ENCODE data around the gene PRKCB.

PRKCB gene

DNA sequence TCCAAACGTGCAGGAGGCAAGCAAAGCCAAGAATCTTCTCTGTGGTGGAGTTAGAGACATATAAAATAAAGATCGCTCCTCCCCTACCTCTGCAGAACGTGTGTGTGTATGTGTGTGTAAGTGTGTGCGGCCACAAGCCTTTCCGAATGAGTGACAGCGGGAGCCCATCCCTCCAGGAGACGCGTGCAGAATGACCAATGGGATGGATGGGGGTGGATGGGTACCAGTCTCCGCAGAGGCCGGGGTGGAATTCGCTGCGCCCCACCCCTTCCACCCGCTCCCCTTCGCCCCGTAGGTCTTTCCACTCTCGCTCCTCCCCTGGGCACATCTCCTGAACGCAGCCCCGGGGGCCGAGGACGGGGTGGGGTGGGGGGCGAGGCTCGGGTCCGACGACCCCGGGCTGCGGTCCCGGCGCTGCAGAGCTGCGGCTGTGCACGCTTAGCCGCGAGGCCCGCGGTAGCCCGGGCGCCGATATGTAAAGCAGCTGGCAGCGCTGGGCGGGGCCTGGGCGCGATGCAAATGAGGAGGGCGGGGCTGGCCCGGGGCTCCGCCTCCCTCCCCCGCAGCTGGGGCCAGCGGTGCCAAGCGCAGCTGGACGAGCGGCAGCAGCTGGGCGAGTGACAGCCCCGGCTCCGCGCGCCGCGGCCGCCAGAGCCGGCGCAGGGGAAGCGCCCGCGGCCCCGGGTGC is at the start of gene PRKCB:
Gene PRKCB (plus strand): TSS at position 594 of the 688 bp plus-strand sequence.
- DNase-seq (ENCODE audit: low read depth, low spot score): no peak

DNA sequence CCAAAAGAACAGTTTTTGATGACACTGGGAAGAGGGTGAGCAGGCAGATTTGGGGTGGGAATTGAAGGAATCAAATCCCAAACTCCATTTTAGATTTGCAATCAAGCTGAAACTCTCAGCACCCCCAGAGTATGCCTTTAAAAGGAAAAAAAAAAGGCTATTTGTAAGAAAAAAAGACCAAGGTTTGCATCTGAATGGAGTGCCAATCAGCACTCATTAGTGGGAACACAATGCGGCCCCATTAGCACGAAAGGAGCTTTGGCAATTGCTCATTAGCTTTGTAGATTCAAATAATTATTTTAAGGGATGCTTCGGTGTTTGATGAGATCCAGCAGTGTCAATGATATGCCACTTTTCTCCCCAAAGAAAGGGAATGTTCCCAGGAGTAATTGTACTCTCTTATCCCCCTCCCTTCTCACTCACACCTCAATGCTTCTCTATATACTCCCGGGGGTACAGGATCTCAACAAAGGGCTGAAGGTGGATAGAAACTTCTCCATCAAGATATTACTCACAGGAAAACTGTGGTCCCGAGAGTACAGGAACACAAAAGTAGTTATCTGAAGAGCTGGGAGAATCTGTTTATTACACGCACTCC is 48.7 kb upstream of the PRKCB start:
- DNase-seq (ENCODE audit: low read depth, low spot score): no peak

DNA sequence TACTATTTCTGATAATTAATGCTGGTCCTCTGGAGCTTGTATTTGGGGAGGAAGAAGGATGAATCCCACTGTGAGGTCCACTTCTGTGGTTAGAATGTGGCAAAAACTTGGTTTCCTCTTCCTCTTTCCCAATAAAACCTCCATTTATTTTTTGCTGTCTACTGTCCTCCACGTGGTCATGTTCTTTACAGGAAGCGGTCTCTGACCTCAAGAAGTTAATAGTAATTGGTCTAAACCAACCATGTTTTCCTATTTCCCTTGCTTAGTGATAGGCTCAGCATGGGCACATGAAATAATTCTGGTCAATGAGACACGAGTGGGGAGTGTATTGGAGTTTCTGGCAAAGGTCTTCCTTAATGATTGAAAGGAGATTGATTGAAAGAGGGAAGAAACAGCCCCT is 47.1 kb upstream of the PRKCB start:
- DNase-seq (ENCODE audit: low read depth, low spot score): no peak

DNA sequence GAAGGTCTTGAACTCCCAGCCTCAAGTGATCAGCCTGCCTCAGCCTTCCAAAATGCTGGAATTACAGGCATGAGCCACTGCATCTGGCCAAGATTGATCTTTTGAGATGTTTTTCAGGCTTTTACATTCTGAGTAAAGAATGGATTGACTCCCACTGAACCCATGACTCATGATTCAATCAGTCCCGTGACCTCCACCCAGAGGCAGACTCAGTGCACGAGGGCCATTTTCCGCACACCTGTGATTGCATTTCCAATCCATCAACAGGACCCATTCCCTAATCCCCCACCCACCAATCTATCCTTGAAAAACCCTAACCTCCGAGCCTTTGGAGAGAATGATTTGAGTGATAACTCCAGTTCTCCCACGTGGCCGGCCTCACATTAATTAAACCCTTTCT is 40.4 kb upstream of the PRKCB start:
- DNase-seq (ENCODE audit: low read depth, low spot score): no peak

DNA sequence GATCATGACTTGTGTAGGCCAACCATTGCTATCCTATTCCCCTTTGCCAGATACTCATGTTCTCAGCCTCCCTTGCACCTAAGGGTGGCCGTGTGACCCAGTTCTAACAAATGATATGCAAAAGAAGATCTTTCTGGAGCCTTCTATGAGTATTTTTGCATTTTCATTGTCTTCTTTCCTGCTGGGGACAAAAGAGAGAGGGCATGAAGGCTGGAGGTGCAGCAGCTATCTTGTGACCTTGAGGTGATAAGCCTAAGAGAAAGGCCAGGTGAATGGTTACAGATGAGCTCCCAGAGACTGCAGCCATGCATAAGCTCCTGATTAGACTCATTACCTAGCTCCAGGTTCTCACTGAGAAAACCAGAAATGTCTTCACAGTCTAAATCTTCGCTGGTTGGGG is 38.8 kb upstream of the PRKCB start:
- DNase-seq (ENCODE audit: low read depth, low spot score): no peak

DNA sequence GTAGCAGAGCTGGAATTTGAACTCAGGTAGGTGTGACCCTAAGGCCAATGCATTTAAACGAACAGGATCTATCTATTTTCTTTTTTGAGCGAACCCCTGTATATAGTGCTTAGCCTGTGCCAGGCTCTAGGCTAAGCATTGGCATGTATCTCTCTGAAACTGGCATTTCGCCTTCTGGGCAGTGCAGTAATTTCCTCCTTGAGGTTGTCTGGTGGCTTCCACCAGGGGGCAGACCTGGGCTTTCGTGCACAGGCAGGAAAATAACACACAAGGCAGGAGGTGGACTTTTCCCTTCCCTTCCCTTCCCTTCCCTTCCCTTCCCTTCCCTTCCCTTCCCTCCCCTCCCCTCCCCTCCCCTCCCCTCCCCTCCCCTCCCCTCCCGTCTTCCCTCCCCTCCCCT is 34.4 kb upstream of the PRKCB start:
- DNase-seq (ENCODE audit: low read depth, low spot score): no peak

DNA sequence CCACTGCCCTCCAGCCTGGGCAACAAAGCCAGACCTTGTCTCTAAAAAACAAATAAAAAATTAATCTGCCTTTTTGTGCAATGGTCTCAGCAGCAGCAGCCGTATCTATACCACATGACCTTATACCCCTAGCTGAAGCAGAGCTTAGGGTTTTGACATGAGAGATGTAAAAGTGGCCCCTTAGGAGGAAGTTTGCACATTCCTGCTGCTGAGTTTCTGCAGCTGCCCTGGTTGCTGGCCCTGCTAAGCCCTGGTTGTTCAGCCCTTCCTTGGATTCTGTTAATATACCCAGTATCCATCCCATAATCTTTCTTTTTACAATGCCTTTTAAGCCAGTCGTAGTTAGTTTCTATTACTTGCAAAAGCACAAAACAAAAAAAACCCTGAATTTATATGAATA is 33.0 kb upstream of the PRKCB start:
- no peak for DNase-seq (ENCODE audit: low read depth, low spot score)

DNA sequence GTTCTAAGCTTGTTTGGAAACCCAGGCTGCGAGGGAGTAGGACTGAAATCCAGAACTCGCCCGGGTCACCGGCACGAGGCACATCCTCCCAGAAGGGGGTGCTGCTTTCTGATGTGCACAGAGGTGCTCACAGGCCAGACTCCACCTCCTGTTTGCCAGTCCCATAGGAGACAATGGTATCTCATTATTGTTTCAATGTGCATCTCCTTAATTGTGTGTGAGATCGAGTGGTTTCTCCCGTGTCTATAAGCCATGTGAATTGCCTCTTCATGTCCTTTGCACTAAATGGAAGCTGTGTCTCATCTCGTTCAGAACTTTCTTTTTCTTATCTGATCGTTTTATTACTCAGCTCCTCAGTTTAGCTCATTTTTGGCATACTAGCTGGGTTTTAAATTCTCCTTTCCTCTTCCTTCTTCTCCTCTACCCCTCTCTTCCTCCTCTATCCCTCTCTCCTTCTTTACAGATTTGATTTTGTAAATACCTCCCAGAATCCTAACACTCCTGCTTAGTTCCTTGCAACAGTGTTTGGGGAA is 32.1 kb upstream of the PRKCB start:
- DNase-seq (ENCODE audit: low read depth, low spot score): no peak

DNA sequence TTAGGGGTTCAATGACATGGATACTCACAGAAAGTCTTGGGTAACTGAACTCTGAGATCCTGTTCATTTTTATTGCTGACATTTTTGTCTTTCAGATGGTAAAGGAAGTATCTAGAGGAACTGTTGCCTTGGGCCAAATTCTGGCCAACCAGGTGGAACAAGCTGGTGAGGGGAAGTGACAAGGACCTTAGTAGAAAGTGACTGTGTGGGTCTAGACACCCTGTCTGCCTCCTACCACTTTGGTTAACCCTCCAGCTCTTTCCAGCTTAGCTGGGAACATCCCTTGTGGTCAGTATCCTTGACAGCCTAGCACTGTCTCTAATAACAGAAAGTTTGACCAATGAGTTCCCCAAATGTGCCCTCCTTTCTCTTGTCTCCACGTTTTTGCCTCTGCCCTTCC is 28.8 kb upstream of the PRKCB start:
- DNase-seq (ENCODE audit: low read depth, low spot score): no peak

DNA sequence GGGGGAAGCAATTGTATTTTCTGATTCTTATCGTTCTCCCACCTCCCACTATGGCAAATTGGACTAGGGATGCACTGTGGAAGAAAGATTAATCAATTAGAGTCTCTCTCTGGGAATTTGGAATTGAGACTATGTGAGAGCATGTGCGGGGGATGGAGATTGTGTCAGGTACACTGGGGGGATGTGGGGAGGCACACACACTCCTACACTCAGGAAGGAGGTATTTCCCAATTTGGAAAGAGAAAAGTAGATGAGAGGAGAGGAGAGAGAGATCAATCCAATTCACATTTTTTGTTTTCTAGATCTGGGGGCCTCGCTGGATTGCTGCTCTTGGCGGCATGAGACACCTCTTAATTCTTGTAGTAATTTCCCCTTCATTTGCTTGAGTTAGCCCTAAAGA is 14.3 kb upstream of the PRKCB start:
- DNase-seq (ENCODE audit: low read depth, low spot score): no peak

DNA sequence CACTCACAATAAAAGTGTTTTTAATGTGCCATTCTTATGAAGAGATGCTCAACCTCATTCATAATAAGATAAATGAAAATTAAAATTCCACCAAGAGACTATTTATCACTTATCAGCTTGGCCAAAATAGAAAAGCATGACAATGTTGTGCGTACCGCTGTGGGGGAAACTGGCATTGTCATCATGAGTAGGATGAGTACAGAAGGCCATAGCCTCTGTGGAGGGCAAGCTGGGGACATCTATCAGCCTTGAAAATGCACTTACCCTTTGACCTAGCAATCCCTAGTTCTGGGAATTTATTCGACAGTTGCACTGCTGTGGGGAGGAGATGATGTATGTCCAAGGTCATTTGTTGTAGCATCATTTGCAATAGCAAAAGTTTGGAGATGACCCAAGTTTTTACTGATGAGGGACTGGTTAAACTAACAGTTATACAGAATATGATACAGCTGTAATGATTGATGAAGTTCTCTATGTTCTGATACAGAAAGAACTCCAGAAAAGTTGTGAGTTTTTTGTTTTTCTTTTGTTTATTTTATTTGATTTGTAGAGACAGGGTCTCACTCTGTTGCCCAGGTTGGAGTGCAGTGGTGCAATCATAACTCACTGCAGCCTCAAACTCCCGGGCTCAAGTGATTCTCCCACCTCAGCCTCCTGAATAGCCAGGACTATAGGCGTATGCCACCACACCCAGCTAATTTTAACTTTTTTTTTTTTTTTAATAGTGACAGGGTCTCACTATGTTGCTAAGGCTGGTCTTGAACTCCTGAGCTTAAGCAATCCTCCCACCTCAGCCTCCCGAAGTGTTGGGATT is 13.7 kb upstream of the PRKCB start:
- no peak for DNase-seq (ENCODE audit: low read depth, low spot score)

DNA sequence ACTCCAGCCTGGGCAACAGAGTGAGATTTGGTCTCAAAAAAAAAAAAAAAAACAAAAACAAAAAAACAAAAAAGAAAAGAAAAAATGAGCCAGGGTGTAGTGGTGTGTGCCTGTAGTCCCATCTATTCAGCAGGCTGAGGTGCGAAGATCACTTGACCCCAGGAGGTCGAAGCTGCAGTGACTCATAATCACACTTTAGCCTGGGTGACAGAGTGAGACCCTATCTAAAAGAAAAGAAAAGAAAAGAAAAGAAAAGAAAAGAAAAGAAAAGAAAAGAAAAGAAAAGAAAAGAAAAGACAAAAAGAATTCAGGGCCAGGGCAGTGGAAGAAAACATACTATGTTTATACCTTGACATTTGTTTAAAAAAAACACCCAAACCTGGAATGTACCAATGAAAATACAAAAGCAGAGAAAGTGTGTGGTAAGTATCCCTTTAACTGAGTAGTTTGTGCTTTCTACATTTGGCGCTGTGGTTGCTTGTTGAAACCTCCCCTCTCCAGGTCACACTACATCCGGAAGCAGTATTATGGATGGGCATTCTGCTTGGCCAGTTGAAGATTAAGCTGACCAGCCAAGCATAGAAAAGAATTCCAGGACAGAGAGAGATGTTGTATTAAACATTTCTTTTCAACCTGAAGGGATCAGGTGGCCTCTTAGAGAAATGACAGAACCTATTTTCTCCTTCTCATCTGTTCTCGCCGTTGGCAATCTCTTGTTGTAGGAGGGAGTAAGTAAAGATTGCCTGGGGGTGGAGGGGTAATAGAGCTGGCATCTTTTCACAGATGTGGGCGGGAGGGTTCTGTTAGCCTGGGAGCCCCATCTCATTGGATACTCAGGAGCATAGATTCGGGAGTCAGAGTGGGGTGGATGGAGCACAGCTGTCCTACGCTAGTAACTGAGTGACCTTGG is 12.1 kb upstream of the PRKCB start:
- DNase-seq (ENCODE audit: low read depth, low spot score): no peak

DNA sequence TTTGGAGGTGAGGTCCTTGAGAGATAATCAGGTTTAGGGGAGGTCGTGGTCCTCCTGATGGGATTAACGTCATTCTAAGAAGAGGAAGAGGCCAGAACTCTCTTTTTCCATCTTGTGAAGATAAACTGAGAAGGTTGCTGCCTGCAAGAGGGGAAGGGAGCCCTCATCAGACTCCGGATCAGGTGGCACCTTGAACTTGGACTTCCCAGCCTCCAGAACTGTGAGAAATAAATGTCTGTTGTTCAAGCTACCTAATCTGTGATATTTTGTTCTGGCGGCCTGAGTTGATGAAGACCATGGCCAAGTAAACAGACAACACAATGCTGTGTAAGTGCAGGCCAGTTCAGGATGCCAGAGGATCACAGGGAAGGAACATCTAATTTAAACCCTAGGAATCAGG is 10.9 kb upstream of the PRKCB start:
- no peak for DNase-seq (ENCODE audit: low read depth, low spot score)

DNA sequence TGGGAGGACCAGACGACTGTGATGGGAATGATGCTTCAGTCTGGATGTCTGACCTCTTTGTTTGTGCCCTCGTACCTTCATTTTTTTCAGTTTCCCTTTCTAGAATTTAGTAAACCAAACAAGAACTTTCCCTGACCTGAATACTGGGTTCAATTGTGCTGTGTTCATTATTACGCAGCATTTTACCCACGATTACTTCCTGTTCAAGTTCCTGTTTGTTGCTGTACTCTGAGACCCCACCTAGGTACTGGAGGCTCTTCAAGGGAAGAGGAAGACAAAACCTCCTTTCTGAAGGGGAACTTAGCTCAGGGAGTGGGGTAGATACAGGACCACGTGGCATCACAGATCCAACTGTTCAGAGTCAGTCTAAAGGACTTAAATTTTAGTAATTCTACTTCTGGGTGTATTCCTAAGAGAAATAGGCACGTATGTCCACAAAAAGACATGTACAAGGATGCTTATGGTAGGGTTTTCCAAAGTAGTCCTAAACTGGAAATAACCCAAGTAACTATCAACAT is 9.2 kb upstream of the PRKCB start:
- no peak for DNase-seq (ENCODE audit: low read depth, low spot score)

DNA sequence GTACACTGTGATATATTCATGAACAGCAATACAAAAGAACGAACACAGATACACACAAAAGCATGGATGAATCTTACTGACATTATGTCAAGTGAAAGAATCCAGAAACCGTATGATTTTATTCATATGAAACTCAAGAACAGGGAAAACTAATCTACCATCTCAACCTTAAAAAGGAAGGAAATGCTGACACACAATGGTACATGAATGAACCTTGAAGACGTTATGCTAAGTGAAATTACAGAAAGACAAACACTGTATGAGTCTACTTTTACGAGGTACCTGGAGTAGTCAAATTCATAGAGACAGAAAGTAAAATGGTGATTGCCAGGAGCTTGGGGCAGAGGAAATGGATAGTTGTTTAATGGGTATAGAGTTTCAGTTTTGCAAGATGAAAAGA is 8.7 kb upstream of the PRKCB start:
- DNase-seq (ENCODE audit: low read depth, low spot score): no peak

DNA sequence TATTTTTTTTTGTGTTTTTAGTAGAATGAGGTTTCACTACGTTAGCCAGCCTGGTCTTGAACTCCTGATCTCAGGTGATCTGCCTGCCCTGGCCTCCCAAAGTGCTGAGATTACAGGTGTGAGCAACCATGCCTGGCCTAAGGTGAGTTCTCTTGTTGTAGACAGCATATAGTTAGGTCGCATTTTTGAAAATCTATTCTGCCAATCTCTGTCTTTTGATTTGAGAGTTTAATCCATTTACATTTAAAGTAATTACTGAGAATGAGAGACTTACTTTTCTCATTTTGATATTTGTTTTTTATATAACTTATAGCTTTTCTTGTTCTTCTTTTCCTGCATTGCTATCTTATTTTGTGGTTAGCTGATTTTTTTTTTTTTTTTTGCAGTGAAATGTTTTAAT is 6.3 kb upstream of the PRKCB start:
- no peak for DNase-seq (ENCODE audit: low read depth, low spot score)

DNA sequence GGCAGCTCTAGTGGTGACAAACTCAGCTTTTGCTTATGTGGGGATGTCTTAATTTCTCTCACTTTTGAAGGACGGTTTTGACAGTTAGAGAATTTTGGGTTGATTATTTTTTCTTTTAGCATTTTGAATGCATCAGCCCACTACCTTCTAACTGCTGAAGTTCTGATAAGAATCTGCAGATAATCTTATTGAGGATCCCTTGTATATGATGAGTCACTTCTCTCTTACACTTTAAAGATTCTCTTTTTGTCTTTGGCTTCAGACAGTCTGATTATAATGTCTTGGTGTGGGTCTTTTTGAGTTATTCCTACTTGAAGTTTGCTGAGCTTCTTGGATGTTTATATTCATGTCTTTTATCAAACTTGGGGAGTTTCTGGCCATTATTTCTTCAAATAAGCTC is 5.5 kb upstream of the PRKCB start:
- DNase-seq (ENCODE audit: low read depth, low spot score): no peak

DNA sequence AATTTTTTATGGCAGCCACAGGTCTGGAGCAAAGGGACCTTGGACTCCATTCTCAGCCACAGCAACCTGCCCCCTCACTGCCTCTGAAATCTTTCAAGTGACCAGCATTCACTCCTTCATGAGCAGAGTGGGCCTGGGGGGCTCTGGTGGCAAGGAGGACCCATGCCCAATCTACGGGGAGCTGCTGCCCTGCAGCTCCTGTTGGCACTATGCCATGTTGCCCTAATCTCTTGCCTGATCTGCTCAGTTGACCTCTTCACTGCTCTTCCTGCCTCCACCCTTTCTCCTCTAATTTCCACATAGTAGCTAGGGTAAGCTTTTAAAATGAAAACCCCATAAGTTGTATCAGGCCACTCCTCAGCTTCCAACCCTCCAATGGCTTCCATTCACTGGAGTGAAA is 2.9 kb upstream of the PRKCB start:
- no peak for DNase-seq (ENCODE audit: low read depth, low spot score)

DNA sequence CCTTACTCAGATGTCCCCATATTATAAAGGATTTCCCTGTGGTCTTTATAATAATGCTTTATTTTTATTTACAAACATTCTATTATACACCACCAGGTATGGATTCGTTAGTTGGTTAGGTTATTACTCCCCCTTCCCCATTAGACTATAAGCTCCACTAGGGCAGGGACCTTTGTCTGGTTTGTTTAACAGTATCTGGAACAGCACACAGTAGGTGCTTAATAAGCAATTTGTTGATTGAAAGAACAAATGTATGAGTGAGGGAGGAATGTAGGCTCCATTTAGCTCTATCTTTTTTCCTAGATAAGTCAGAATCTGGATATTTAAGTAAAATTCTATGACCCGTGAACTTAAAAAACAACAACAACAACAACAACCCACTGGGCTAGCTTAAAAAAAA is 2.3 kb upstream of the PRKCB start:
- no peak for DNase-seq (ENCODE audit: low read depth, low spot score)

DNA sequence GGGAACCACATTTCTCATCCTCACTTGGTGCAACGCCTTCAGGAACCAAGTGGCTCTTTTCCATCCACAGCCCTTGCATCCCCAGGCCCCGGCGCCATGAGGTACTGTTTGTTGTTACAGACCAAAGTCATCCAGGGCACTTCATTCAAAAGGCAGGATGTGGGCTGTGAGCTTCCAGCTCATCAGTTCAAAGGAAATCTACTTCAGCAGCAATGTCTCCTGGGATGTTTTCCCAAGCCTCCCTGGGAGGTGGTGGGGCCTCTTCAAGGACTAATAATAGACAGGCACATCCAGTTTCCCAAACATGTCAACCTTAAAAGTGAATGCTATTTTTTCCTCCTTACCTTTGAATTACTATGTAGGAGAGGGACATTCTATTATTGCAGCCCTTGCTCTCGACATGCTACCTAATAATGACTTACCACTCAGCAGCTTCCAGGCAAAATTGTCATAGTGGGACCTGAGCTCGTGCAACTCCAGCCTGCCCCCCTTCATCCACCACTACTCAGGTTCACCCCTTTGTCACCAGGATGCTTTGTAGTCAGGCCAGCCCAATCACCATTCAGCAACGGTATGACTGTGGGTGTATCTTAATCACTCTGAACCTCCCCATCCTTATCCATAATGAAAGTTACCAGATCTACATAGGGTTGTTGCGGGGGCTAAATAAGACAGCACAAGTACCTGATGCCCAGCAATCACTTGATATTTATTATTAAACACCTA is 1.7 kb upstream of the PRKCB start:
- no peak for DNase-seq (ENCODE audit: low read depth, low spot score)

DNA sequence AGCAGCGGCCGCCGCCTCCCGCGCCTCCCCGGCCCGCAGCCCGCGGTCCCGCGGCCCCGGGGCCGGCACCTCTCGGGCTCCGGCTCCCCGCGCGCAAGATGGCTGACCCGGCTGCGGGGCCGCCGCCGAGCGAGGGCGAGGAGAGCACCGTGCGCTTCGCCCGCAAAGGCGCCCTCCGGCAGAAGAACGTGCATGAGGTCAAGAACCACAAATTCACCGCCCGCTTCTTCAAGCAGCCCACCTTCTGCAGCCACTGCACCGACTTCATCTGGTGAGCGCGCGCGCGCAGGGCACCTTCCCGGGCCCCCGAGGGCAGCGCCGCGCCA is 258 bp downstream of the PRKCB start:
- DNase-seq (ENCODE audit: low read depth, low spot score): no peak

Data from brain pericyte (primary cell).